CD4-positive, alpha-beta T cell treated with Interleukin-1 beta for 1 hour (primary cell): ENCODE measurements around the gene BRWD1.

Experiments
- DNase-seq, 2 donors: peaks; one replicate each; pipeline ENCODE4 v3.0.0-alpha.2; 2020 to 2022

Gene BRWD1

GRCh38 chr21:39326607-39327307 is 13.3 kb upstream of the BRWD1 start:
- DNase-seq = no peak

DNA sequence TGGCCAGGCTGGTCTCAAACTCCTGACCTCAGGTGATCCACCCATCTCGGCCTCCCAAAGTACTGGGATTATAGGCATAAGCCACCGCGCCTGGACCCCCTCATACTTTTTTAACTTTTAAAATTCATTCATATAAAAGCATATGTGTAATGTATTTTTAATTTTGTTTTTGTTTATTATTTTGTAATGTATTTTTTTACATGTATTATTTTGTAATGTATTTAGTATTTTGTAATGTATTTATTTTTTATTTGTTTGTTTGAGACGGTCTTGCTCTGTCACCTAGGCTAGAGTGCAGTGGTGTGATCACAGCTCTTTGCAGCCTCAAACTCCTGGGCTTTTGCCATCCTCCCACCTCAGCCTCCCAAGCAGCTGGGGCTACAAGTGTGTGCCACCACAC is 12.0 kb upstream of the BRWD1 start:
- DNase-seq = no peak

DNA sequence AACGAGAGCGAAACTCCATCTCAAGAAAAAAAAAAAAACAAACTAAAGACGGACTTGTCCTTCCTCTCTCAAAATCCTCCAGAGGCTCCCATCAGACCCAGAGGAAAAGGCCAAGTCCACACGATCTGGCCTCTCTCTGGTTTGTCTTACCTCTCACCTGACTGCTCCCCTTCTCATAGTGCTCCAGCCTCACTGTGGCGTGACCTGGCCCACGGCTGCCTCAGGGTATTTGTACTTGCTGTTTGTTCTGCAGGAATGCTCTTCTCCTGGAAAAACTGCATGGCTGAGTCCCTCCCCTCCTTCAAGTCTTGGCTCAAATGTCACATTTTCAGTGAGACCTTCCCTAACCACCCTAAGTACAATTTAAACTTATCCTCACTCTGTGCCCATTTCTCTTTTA is 8.0 kb upstream of the BRWD1 start:
- DNase-seq = no peak

DNA sequence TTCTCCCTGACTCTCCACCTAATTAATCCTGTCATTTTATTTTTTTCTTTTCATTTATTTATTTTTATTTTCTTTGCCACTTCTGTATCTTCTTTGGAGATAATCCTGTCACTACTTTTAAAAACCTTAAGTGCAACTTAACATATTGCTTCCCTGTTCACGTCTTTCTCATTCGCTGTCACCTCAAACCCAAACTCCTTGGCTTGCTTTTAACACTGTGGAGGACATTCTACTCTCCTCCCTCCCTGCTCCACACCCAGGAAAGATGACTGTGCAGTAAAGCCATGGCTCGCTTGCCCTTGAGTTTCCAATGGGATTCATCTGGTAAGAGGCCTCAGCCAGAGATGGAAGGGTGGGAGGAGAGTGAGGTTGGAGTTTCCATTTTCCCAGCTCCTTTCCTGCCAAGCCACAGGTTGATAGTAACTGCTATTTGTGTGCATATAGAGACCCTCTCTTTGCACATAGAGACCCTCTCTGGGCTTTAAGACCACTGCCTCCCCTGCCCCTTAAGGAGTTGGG is 6.4 kb upstream of the BRWD1 start:
- DNase-seq = no peak

- no peak for DNase-seq
Measured at GRCh38 chr21:39319251-39319756, 5.9 kb upstream of the BRWD1 start.

- DNase-seq = no peak
Measured at GRCh38 chr21:39318091-39318959, 4.9 kb upstream of the BRWD1 start.

- DNase-seq = peak in 1 of 2 donors; percentile 26
Measured at GRCh38 chr21:39317134-39318090, 4.0 kb upstream of the BRWD1 start.

DNA sequence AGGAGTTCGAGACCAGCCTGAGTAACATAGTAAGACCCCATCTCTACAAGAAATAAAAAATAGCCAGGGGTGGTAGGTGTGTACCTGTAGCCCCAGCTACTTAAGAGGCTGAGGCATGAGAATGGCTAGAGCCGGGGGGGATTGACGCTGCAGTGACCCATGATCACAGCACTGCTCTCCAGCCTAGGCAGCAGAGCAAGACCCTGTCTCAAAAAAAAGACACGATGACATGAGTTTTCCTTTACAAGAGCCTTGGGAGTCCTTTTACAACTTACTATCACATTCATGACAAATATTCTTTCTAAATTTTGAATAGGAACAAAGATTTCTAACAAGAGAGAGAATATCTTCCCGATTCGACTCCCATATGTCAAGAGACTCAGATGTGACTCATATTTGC is 3.3 kb upstream of the BRWD1 start:
- no peak for DNase-seq

DNA sequence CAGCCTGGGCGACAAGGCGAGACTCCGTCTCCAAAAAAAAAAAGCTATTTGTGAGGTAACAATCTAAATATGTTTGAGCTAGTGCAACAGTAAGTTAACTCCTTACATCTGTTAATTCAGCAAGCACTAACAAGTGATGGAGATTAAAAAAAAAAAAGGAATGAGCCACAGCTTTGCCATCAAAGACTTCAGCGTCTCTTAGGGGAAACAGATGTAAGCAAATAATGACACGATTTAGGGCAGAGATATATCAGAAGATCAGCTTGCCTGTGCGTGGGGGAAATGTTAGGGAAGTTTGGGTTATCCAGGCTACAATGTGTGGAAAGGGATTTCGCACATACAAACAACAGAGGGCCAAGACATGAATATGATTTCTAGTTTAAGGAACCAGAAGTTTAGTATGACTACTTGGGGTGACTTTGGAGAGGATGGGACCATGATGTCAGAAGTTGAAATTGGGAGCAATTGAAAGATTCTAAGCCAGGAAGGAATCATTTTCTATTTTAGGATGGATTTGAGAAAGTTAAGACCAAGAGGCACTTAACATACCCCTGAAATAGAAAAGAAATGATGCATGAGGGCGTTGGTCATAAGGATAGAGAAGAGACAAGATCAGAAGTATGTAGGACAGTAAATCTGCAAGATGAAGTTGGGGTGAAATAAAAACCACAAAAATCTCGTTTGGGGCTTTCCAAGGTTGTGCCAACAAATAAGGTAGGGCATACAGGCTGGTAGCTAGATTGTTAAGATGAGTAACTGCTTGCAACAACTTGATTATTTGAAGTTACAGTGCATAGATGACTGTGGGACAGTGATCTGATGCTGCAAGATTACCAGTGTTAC is 2.4 kb upstream of the BRWD1 start:
- peak in 1 of 2 donors; percentile 37 for DNase-seq

DNA sequence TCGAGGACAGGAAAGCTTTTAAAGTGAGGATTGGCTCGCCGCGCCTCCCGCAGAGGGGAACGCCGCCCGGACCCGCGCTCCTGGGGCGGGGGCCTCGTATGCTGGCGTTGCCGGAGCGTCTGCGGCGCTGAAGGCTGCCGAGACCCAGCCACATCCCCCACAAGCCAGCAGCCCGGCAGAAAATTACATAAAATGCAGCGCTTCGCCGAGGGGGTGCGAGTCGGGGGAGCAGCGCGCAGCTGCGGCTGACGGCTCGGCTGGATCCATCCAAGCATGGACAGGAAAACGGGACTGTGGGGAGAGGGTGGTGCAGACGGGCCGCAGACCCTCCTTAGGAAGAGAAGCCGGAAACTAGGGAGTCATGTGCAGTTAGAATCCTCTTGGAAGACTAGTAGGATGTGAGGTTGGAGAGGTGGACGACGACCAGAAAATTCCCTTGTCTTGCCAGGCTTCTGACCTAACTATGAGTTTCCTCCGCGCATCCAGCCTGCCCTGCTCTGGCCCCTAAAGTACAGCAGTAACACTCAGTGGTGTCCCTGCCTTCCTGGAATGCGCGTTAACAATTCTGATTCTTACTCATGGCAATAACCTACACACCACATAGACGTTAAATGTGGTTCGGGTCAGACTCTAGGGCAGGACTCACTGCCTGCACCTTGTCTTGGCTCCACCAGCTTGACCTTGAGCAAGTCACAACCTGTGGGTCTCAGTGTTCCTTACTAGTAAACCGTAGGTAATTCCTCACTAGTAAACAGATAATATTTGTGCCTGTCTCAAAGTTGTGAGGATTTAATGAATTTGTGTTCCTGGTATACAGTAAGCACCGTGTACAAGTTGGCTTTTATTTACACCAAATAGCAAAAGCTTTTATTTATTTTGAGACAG is 953 bp upstream of the BRWD1 start:
- peak; percentile 52 to 53 for DNase-seq

DNA sequence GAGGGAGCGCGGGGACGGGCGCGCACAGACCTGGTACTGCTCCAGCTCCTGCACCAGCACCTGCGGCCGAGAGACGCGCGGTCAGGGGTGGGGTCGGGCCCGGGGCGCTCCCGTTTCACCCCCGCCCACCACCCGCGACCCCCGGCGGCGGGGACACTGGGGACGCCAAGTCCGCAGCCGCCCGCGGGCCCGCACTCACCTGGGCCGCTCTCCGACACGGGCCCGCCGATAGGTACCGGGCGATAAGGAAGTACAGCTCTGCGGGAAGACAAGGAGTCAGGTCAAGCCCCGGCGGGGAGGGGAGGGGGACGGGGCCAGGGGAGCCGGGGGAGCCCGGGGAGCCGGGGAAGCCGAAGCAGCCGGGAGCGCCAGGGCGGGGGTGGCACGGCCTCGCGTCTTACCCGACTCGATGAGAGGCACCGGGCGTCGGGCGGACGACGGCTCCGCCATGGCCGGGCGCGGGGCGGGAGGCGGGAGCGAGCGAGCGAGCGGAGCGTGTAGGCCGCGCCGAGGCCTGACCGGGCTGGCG is 326 bp downstream of the BRWD1 start:
- no peak for DNase-seq

GRCh38 chr21:39312112-39313041 is 1.1 kb downstream of the BRWD1 start:
- DNase-seq = peak; percentile 92 to 94

DNA sequence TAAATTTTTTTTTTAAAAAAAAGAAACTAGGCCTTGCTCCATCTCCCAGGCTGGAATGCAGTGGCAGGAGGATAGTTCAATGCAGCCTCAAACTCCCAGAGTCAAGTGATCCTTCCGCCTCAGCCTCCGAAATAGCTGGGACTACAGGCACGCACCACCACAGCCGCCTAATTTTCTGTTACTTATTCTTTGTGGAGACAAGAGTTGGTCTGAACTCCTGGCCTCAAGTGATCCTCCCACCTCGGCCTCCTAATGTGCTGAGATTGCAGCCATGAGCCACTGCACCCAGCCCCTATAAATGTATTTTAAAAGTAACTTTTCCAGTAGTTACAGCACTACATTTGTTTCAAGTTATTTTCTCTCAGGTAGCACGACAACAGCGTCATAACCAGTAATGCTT is 2.3 kb downstream of the BRWD1 start:
- DNase-seq = no peak

GRCh38 chr21:39307466-39307865 is 6.0 kb downstream of the BRWD1 start:
- no peak for DNase-seq

DNA sequence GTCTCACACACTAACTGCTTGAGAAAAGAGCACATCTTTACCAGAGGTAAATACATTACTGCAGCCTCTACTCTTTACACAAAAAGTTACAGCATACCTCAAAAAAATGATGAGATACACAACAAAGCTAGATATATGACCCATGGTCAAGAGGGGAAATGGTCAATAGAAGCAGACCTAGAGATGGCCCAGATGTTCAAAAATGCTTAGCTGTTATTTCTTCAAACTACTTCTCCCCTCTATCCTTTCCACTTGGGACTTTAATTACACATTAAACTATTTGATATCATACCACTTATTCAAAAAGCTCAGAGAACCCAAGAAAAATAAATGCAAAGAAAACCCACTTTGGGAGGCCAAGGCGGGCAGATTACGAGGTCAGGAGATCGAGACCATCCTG is 12.8 kb downstream of the BRWD1 start:
- DNase-seq = no peak

GRCh38 chr21:39296891-39297290 is 16.5 kb downstream of the BRWD1 start:
- no peak for DNase-seq

DNA sequence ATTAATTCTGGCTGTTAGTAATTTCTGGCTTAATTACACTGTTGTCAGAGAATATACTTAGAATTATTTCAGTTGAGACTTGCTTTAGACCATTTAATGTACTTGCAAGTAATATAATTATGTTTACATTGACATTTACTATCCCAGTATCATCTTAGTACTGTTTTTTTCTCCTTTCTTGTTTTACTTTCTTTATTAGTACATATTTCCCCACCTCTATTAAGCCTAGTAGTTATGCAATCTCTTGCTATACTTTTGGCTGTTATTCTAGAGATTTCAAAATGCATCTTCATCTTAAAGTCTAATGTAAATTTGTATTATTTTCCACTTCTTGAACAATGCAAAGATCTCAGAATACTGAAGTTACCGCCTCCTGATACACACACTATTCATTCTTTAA is 24.4 kb downstream of the BRWD1 start:
- DNase-seq = no peak

- DNase-seq = no peak
Measured at GRCh38 chr21:39282911-39283310, 30.5 kb downstream of the BRWD1 start.

DNA sequence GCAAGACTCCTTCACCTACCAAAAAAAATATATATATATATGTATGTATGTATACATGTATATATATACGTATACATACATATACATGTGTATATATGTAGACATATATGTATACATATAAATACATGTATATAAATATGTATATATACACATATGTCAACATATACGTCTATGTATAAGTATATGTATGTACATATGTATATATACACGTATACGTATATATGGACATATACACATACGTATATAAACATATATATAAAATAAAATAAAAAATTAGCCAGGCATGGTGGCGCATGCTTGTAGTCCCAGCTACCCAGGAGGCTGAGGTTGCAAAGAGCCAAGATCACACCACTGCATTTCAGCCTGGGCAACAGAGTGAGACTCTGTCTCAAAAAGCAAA is 31.6 kb downstream of the BRWD1 start:
- DNase-seq = no peak
